Fibroblast of skin of left quadriceps (primary cell): Measurements from ENCODE around the gene IL1RAPL1.

Experiments used
- DNase-seq, 2 experiments: peaks; one replicate each; pipeline ENCODE4 v3.0.0-alpha.2; 2013; ENCODE audit warnings: low read depth in 2 of 2

Gene IL1RAPL1

DNA sequence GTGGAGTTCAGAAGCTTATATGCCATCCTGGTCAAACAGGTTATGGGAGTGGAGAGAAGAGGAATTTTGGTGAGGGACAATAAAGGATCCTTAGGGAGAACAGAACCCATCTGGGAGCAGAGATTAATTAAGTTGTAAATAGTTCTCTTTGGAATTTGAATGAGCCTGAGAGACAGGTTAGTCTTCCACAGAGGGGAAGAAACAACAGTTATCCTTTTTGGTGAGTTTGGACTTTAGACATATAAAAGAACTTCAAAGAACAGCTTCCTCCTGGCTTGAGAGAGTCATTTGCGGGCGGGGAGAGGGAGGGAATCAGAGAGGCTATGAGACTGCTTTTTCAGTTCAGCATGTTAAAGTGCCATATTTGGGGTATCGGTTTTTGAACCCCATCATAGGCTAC is 834.8 kb downstream of the IL1RAPL1 start:
- DNase-seq = no peak

- no peak for DNase-seq
Observed at GRCh38 chrX:29431895-29432294, 844.6 kb downstream of the IL1RAPL1 start.

DNA sequence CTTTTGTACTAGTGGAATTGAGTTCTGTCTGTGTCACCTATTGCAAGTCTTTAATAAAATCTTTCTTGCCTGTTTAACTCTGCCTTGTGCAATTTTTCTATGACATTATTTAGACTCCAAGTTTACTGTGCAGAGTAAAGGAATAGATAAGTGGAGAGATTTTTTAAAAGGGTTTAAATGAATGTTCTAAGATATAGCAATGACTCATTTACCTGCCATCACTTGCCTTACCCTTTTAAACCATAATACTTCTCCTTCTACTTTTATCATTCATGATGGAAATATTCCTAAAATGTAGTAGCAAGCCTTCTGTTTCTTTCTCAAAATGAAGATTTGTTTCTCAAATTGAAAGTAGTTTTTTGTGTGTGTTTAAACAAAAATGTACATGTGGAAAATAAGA is 845.3 kb downstream of the IL1RAPL1 start:
- no peak for DNase-seq

DNA sequence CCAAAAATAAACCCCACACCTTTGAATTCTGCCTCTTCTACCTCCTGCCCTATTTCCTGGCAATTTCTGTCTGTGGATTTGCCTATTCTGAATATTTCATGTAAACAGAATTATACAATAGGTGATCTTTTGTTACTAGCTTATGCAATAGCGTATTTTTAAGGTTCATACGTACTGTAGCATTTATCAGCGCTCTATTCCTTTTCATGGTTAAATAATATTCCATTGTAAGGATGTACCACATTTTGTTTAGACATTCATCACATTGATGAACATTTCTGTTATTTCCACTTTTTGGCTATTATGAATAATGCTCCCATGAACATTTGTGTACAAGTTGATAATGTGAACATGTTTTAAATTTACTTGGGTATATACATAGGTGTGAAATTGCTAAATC is 847.7 kb downstream of the IL1RAPL1 start:
- no peak for DNase-seq

DNA sequence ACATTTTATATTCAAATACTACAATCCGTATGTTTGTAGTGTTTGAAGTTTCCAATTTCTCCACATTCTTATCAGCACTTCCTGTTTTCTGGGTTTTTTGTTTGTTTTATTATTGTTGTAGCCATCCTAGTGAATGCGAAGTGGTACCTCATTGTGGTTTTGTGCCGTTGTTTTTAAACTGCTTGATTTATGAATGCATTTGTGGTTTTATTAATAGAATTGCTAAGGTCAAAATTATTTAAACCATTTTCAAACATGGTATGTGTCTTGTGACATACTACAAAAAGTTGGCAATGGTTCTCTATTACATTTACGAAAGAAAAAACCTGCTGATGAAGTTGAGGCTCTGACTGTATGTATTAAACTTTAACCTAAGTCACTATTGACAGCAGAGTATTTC is 848.1 kb downstream of the IL1RAPL1 start:
- DNase-seq = no peak

DNA sequence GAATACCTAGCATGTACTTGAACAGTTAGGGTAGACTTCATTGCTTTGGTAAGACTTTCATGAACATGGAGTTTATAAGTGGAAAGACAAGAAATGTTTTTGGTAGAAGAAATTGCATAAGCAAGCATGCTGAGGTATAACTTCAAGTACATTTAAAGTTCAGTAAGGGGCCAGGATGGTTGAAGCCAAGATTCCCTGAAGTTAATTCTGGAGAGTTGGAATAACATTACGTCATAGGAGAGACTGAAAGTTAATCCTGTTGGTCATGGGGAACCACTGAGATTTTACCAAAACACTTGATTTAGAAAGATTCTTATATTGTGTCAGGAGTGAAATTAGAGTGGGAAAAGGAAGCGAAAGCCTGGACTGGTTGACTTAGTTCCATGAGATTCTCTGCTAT is 860.6 kb downstream of the IL1RAPL1 start:
- DNase-seq = no peak

DNA sequence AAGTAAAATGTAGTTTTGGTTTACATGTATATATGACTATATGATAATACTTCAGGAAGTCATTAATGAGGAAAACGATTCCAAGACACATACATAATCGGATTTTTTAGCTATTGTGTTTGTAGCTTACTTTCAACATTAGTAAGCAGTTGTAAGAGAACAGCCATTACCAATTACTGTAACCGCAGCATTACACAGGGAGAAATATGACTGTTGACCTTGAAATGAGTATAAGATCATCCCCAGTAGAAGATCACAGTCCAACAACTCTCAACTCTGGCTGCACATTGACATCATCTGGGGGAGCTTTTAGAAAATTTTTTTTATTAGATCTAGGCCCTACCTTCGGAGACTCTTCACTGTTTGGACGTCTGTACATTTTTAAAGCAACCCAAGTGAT is 866.1 kb downstream of the IL1RAPL1 start:
- peak in 1 of 2 experiments; percentile 29 for DNase-seq

GRCh38 chrX:29455702-29456101 is 868.5 kb downstream of the IL1RAPL1 start:
- DNase-seq = no peak

GRCh38 chrX:29461039-29461438 is 873.8 kb downstream of the IL1RAPL1 start:
- no peak for DNase-seq

- no peak for DNase-seq
Observed at GRCh38 chrX:29466456-29466855, 879.2 kb downstream of the IL1RAPL1 start.

- DNase-seq = no peak
Observed at GRCh38 chrX:29468911-29469494, 881.8 kb downstream of the IL1RAPL1 start.

DNA sequence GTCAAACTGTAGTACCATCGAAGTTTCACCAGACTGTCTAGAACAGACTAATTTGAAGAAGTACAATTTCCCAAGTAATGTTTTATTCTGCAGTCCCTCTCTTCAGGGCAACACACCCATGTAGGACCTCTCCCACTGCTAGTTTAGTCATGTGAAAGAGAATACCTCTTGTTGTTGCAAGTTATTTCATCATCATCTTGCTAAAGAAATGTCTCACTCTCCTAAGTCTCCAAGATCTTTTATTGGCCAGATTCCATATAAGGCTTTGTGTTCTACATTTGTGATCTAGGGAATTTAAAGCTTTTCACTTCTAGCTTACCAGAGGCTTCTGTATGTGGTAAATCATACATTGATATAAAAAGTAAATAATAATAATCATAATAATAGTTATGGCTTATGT is 882.8 kb downstream of the IL1RAPL1 start:
- peak; percentile 61 to 68 for DNase-seq

GRCh38 chrX:29471829-29472228 is 884.6 kb downstream of the IL1RAPL1 start:
- no peak for DNase-seq

DNA sequence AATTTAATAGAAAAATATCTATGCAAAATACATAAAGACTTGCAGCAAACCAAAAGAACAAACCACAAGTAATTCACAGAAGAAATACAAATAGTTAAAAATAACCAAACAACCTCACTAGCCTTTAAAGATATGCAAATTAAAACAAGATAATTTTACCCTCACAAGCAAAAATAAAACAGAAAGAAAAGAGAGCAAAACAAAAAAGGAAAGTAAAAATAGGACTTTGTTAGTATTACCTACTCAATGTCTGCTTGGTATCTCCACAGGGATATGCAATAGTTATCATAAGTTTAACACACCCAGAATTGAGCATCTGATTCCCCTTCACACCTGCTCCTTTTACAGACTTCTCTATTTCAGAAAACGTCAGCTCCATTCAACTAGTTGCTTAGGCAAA is 890.6 kb downstream of the IL1RAPL1 start:
- DNase-seq = no peak

- DNase-seq = no peak
Observed at GRCh38 chrX:29478336-29479069, 891.3 kb downstream of the IL1RAPL1 start.

DNA sequence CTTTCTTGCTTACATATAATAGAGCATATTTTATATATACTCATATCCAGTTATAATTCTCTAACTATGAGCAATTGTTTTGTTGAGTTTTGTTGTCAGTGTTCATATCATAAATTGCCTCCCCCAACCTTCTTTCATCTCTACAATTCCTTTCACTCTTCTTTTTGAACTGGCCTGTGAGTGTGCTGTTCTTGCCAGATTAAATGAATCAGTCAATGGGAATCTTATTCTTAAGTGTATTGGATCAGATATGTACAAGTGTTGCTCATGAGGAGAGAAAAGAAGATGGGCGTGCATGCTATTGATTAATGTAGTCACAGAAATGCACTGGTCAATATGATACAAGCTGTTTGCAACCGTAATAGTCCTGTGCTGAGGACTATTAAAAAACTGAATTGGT is 900.0 kb downstream of the IL1RAPL1 start:
- DNase-seq = no peak

- DNase-seq = no peak
Observed at GRCh38 chrX:29487714-29488113, 900.5 kb downstream of the IL1RAPL1 start.

- DNase-seq = no peak
Observed at GRCh38 chrX:29488919-29489318, 901.7 kb downstream of the IL1RAPL1 start.

DNA sequence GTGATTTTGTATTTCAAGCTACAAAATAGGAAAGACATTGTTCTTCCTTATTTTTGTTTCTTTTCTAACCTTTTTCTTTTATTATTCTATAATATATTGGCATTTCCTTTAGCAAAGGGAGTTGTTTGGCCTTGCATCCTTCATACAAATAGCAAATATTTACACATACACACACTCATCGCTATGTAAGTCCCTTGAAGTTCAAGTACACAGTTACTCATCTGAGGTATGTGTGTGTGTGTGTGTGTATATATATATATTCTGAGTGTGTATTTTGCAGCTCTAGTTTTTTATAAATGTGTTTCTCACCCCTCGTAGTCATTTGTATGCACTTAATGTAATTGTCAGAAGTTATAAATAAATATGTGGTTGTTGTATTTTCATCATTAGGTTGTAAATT is 903.4 kb downstream of the IL1RAPL1 start:
- DNase-seq = no peak

DNA sequence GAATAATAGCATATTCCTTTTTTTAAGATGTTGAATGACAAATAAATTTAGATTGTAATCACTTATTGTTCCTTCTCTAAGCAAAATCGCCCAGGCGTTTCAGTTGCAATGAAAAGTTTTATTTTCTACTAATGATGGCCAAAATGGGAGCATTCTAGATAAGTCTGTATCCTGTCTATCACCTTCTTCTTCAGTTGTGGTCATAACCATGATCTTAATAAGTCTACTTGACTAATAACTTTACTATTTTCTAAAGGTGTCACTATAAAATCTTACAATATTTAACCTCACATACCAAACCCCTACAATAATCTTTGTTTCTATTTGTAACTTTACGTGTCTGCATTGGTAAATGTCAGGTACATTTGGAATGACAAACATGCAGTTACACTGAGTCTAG is 904.4 kb downstream of the IL1RAPL1 start:
- no peak for DNase-seq

GRCh38 chrX:29496636-29497180 is 909.5 kb downstream of the IL1RAPL1 start:
- peak; percentile 19 to 40 for DNase-seq

DNA sequence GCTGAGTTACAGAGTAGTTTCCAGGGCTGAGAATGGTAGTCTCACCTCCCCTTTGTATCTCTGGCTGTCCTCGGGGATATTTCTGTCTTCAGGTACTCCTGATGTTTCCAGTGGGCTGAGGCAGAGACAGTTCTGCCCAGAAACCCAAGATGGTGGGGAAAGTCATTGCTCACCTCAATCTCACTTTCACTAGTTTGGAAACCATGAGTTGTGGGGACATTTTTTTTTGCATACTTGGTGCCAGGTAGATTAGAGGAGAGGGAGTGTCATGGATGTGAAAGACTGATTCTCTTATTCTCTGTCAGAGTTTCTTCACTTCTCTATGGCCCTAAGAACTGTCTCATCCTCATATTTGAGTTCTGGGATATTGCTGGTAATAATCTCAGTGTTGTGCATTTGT is 919.5 kb downstream of the IL1RAPL1 start:
- no peak for DNase-seq

DNA sequence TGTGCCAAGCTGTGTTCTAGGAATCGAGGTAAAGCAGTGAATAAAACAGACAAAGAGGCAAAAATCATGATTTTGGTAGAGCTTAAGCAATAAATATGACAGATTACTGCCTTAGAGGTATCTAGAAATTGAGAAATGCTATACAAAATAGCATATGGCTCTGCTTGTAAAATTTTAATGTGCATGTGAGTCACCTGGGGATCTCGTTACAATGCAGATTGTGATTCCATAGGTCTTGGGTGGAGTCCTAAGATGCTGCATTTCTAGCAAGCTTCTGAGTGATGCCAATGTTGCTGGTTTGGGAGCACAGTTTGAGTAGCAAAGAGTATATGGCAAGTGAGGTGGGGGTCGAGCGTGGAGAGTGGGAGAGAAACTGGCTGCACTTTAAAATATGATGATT is 930.9 kb downstream of the IL1RAPL1 start:
- DNase-seq = no peak
